GM18505 (cell line): ENCODE measurements around the gene SLC49A3.
"Not testable (repeated sequence)": the region's sequence is repeated elsewhere in the genome, so short reads cannot be mapped to it uniquely, and the experiment has no call there.

Experiments
- ATAC-seq: cut with Tn5 transposase; IDR thresholded peaks from one replicate; pipeline ENCODE4 v1.9.1; 2021; ENCODE audit not compliant: unreplicated experiment
- POLR2A ChIP-seq: IDR thresholded peaks from 4 replicates; pipeline ENCODE4 v1.6.1; 2011; ENCODE audit warnings: borderline replicate concordance; ENCODE audit not compliant: insufficient read depth, insufficient read length; ENCODE audit errors: extremely low read depth

Gene SLC49A3

GRCh38 chr4:703336-704197 is 14.6 kb upstream of the SLC49A3 start:
- ATAC-seq: no peak
- TF ChIP-seq POLR2A: no peak

GRCh38 chr4:702618-703048 is 13.7 kb upstream of the SLC49A3 start:
- TF ChIP-seq POLR2A: no peak
- no peak for ATAC-seq

- no peak for ATAC-seq
- no peak for TF ChIP-seq POLR2A
These were observed 11.8 kb upstream of the SLC49A3 start for GRCh38 chr4:700587-701264.

DNA sequence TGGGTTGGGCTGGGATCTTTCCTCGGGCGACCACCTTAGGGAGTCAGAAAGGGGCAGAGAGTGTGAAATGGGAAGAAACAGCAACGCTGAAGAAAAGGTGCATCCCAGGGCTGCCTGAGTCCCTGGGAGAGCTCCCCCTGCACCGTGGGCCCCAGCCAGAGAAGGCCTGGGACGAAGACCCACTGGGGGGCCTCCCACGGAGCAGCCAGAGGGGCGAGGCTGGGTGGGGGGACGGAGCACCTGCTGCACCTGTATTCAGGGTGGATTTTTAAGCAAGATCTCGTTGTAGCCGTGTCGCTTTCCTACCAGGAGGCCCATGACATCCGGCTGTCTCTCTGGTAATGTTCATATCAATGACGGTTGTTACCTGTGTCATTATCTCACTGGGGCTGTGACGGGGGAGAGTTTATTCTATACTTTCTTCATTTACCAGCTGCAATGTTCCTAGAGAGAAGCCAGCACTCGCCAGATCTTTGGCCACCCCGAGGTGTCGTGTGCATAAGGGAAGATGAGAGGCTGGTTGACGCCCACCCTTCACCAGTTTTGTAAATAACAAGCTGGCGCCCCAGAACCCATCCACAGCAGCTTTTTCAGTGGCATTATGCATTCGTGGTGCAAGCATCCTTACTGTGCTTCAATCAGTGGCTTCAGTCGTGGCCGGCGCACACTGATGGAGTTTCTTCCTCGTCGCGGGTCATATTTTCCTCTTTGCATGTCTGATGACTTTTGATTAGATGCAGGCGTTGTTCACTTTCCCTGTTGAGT is 11.0 kb upstream of the SLC49A3 start:
- no peak for TF ChIP-seq POLR2A
- no peak for ATAC-seq

DNA sequence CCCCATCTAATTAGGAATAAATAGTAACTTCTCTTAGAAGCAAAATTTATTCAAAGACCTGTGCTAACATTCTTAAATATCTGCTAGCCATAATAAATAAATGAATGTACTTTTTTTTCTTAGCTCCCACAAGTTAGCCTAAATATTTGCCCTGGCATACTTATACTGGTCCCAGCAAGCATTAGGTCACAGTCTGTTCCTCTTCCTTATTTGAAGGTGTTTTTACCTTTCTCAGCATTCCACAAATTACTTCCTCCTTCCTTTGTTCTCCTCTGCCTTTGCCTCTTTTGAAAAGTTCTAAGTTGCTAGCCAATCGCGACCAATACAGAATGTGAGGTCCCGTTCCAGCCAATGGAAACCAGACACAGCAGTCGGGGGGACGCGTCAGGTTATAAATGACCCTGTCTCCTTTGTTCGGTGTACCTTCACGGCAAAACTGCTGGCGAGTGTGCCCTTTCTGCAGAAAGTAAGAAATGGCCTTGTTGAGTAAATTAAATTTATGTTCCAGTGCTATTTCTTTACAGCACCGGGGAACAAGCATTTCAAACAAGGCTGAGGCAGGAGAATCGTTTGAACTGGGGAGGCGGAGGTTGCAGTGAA is 5.5 kb upstream of the SLC49A3 start:
- not testable (repeated sequence) for ATAC-seq

- no peak for TF ChIP-seq POLR2A
- ATAC-seq: no peak
These were observed 4.0 kb upstream of the SLC49A3 start for GRCh38 chr4:692771-693554.

DNA sequence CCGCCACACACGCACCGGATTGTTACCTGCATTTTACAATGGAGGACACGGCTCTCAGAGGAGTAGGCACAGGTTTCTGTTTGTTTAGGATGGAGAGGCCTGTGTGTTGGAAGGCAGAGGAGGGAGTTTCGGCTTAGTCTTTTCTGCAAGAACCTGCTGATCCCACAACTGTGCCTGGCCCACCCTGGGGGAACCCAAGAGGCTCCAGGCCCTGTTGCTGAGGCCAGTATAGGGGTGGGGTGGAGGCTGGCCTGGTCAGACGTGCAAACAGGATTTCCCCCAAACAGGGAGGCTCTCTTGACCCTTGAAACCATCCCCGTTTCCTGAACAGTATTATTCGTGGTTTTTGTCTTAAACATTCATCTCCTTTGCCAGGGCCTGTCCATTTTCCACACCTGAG is 772 bp upstream of the SLC49A3 start:
- ATAC-seq: no peak
- TF ChIP-seq POLR2A: no peak

- ATAC-seq: no peak
- TF ChIP-seq POLR2A: no peak
These were observed 739 bp downstream of the SLC49A3 start for GRCh38 chr4:687971-688853.

GRCh38 chr4:687048-687970 is 1.6 kb downstream of the SLC49A3 start:
- no peak for TF ChIP-seq POLR2A

GRCh38 chr4:686413-687040 is 2.4 kb downstream of the SLC49A3 start:
- TF ChIP-seq POLR2A: no peak
- no peak for ATAC-seq

More at GRCh38 chr4:687048-687970, 1.6 kb downstream of the SLC49A3 start:
- no peak for ATAC-seq
